ENCODE results near the gene UGT1A7.

UGT1A7 gene

DNA sequence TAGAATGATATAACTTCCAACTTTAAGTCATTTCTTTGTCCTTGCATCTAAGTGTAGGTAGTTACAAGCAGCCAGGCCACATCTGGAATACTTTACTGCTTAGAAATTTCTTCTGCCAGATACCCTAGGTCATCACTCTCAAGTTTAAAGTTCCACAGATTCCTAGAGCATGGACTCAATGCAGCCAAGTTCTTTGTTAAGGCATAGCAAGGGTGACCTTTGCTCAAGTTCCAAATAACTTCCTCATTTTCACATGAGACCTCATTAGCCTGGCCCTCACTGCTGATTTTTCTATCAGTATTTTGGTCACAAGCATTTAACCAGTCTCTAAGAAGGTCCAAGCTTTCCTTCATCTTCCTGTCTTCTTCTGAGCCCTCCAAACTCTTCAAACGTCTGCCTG lies 17.8 kb upstream of the UGT1A7 start:
- Histone ChIP-seq H3K36me3 (ENCODE audit: control insufficient read depth, insufficient read depth, low read length) (no peaks in the 10 kb centered on the region), H3K27ac (ENCODE audit: low read depth, low read length) (no peak overlapping the region), H3K4me3 (ENCODE audit: low read length) (no peak overlapping the region), H3K27me3 (ENCODE audit: control insufficient read depth, insufficient read depth, low read length) (no peaks in the 10 kb centered on the region), H3K4me1 (ENCODE audit: control insufficient read depth, insufficient read depth, low read length) (no peaks in the 10 kb centered on the region), H3K9ac (ENCODE audit: low read length) (no peak overlapping the region)

DNA sequence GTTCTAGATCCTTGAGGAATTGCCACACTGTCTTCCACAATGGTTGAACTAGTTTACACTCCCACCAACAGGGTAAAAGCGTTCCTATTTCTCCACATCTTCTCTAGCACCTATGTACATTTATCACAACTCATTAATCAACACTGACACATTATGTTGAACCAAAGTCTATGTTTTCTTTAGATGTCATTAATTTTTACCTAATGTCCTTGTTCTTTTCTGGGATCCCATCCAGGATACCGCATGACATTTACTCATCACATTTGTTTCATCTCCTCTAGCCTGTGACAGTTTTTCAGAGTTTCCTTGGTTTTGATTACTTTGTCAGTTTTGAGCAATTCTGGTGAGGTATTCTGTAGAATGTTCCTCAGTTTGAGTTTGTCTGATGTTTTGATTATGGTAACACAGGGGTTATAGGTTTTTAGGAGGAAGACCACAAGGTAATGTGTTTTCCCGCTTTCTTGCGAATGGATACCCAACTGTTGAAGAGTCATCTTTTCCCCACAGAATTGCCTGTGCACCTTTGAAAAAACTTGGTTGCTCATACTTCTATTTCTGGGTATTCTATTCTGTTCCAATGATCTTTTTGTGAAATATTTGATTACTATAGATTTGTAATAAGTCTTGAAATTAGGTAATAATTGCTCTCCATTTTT lies 13.0 kb upstream of the UGT1A7 start:
- no peak overlapping the region for H3K4me3 ChIP-seq (ENCODE audit: low read length)

DNA sequence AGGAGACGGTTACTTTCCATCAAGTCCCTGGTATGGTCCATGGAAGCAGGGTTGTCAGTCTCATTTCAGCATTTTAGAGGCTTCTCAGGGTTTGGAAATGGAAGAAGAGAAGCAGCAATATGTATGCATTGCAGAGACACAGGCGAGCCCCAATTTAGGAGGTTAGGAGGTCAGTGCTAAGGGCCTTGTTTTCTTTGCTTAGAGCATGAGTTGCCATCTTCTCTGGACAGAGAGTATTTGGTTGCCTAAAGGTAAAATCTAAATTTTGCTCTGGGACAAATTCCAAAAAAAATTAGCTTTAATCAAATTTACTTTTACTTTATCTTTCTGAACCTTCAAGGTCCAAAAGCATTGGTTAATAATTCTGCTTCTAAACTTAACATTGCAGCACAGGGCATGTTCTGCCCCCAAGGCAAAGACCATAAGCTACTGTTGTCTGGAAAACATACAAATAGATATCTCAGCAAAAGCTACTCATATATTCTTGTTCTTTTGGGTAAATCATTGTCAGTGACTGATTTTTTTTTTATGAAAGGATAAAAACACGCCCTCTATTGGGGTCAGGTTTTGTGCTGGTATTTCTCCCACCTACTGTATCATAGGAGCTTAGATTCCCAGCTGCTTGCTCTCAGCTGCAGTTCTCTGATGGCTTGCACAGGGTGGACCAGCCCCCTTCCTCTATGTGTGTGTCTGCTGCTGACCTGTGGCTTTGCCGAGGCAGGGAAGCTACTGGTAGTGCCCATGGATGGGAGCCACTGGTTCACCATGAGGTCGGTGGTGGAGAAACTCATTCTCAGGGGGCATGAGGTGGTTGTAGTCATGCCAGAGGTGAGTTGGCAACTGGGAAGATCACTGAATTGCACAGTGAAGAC lies 10.2 kb upstream of the UGT1A7 start, which contains the start of gene UGT1A9:
Gene UGT1A9, plus strand, starts transcription at position 609 of the 872 bp plus-strand sequence. Its CDS starts 37 bp downstream, at position 646.
- Histone ChIP-seq H3K9ac (ENCODE audit: low read length) (no peak within 1 kb of the TSS), H3K36me3 (ENCODE audit: control insufficient read depth, insufficient read depth, low read length) (no peaks in the 10 kb centered on the region)

More for the DNA sequence above, 13.0 kb upstream of the UGT1A7 start:
- Histone ChIP-seq H3K27me3 (ENCODE audit: control insufficient read depth, insufficient read depth, low read length) (no peaks in the 10 kb centered on the region), H3K4me1 (ENCODE audit: control insufficient read depth, insufficient read depth, low read length) (no peaks in the 10 kb centered on the region), H3K9ac (ENCODE audit: low read length) (no peak overlapping the region), H3K36me3 (ENCODE audit: control insufficient read depth, insufficient read depth, low read length) (no peaks in the 10 kb centered on the region), H3K27ac (ENCODE audit: low read depth, low read length) (no peak overlapping the region)

DNA sequence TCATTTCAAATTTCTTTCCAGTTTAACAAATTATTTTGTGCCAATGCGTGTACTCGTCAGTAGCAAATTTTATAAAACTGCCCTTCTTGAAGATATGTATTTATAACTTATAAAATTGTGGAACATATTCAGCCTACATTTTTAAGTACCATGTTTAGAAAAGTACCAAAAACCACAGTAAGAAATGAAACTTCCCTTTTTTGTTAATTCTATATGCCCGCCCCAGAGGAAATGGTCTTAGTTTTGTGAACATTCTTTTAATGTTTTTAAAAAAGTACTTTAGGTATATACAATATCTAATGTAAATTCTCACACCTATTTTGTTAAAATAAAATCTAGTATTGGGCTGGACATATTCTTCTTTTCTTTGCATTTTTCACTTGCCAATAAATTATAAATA lies 8.8 kb upstream of the UGT1A7 start:
- H3K27ac ChIP-seq (ENCODE audit: low read depth, low read length) = no peak overlapping the region
- H3K4me1 ChIP-seq (ENCODE audit: control insufficient read depth, insufficient read depth, low read length) = no peaks in the 10 kb centered on the region
- H3K27me3 ChIP-seq (ENCODE audit: control insufficient read depth, insufficient read depth, low read length) = no peaks in the 10 kb centered on the region
- H3K4me3 ChIP-seq (ENCODE audit: low read length) = no peak overlapping the region
- no peaks in the 10 kb centered on the region for H3K36me3 ChIP-seq (ENCODE audit: control insufficient read depth, insufficient read depth, low read length)
- H3K9ac ChIP-seq (ENCODE audit: low read length) = no peak overlapping the region

More for the DNA sequence above, 10.2 kb upstream of the UGT1A7 start, which contains the start of gene UGT1A9:
- Histone ChIP-seq H3K27me3 (ENCODE audit: control insufficient read depth, insufficient read depth, low read length) (no peaks in the 10 kb centered on the region), H3K4me3 (ENCODE audit: low read length) (no peak within 1 kb of the TSS), H3K27ac (ENCODE audit: low read depth, low read length) (no peak within 1 kb of the TSS), H3K4me1 (ENCODE audit: control insufficient read depth, insufficient read depth, low read length) (no peaks in the 10 kb centered on the region)

DNA sequence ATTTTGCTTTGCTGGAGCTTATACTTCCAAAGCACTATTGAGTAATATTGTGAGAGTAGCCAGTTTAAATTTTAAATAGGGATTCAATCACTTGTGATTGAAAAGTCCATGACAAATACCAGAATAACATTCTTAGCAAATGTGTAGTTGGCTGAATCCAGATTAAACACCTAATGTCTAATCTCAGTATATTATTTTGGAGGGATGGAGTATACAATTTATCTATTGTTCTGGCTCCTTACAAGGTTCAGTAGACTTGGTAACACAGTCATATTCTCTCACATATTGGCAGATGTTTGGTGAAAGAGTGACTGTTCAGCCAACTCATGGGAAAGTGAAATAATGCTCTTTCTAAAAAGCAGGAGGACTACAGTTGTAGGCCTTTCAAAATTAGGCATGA lies 7.8 kb upstream of the UGT1A7 start:
- no peak overlapping the region for H3K4me3 ChIP-seq (ENCODE audit: low read length)
- H3K27me3 ChIP-seq (ENCODE audit: control insufficient read depth, insufficient read depth, low read length) = no peaks in the 10 kb centered on the region
- no peak overlapping the region for H3K27ac ChIP-seq (ENCODE audit: low read depth, low read length)
- no peaks in the 10 kb centered on the region for H3K4me1 ChIP-seq (ENCODE audit: control insufficient read depth, insufficient read depth, low read length)
- no peaks in the 10 kb centered on the region for H3K36me3 ChIP-seq (ENCODE audit: control insufficient read depth, insufficient read depth, low read length)
- H3K9ac ChIP-seq (ENCODE audit: low read length) = no peak overlapping the region

GRCh38 chr2:233674314-233674713 lies 7.4 kb upstream of the UGT1A7 start:
- Histone ChIP-seq H3K9ac (ENCODE audit: low read length) (no peak overlapping the region), H3K27me3 (ENCODE audit: control insufficient read depth, insufficient read depth, low read length) (no peaks in the 10 kb centered on the region), H3K4me3 (ENCODE audit: low read length) (no peak overlapping the region), H3K27ac (ENCODE audit: low read depth, low read length) (no peak overlapping the region), H3K4me1 (ENCODE audit: control insufficient read depth, insufficient read depth, low read length) (no peaks in the 10 kb centered on the region), H3K36me3 (ENCODE audit: control insufficient read depth, insufficient read depth, low read length) (no peaks in the 10 kb centered on the region)

GRCh38 chr2:233674995-233675394 lies 6.7 kb upstream of the UGT1A7 start:
- Histone ChIP-seq H3K36me3 (ENCODE audit: control insufficient read depth, insufficient read depth, low read length) (no peaks in the 10 kb centered on the region), H3K4me3 (ENCODE audit: low read length) (no peak overlapping the region), H3K4me1 (ENCODE audit: control insufficient read depth, insufficient read depth, low read length) (no peaks in the 10 kb centered on the region), H3K9ac (ENCODE audit: low read length) (no peak overlapping the region), H3K27ac (ENCODE audit: low read depth, low read length) (no peak overlapping the region), H3K27me3 (ENCODE audit: control insufficient read depth, insufficient read depth, low read length) (no peaks in the 10 kb centered on the region)

- no peak overlapping the region for H3K9ac ChIP-seq (ENCODE audit: low read length)
- H3K27ac ChIP-seq (ENCODE audit: low read depth, low read length) = no peak overlapping the region
- no peaks in the 10 kb centered on the region for H3K4me1 ChIP-seq (ENCODE audit: control insufficient read depth, insufficient read depth, low read length)
- no peaks in the 10 kb centered on the region for H3K27me3 ChIP-seq (ENCODE audit: control insufficient read depth, insufficient read depth, low read length)
- no peaks in the 10 kb centered on the region for H3K36me3 ChIP-seq (ENCODE audit: control insufficient read depth, insufficient read depth, low read length)
- no peak overlapping the region for H3K4me3 ChIP-seq (ENCODE audit: low read length)
Measured at GRCh38 chr2:233676046-233676445, 5.7 kb upstream of the UGT1A7 start.

- Histone ChIP-seq H3K9ac (ENCODE audit: low read length) (no peak overlapping the region), H3K36me3 (ENCODE audit: control insufficient read depth, insufficient read depth, low read length) (no peaks in the 10 kb centered on the region), H3K27me3 (ENCODE audit: control insufficient read depth, insufficient read depth, low read length) (no peaks in the 10 kb centered on the region), H3K27ac (ENCODE audit: low read depth, low read length) (no peak overlapping the region), H3K4me3 (ENCODE audit: low read length) (no peak overlapping the region), H3K4me1 (ENCODE audit: control insufficient read depth, insufficient read depth, low read length) (no peaks in the 10 kb centered on the region)
Measured at GRCh38 chr2:233679196-233679595, 2.5 kb upstream of the UGT1A7 start.

DNA sequence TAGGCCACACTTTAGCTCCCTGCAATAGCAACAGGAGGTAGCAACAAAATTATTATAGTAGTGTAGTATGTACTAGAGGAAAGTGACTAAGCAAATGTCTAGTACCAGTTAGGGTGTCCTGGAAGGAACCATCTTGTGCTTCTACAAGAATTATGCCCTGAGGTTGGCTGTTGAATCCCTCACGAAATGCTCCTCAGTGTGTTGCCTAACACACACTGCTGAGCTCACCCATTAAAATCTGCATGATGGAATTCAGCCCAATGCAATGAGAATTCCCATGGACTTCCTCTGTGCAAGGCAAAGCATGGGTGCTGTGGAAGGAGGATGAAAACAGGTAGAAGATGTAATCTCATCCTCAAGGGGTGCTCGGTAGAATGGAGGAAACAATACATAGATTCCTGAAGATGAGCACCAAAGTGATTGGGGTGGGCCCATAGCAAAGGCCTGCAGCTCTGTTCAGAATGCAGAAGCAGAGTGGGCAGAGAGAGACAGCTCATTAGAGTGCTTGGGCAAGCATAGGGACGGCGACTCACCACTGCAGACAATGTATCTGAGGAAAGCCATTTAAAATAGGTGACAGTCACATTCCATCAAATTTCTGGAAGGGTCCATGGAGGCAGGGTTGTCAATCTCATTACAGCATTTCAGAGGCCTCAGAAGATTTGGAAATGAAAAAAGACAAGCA lies 1.2 kb upstream of the UGT1A7 start:
- H3K27ac ChIP-seq (ENCODE audit: low read depth, low read length) = no peak overlapping the region
- H3K4me1 ChIP-seq (ENCODE audit: control insufficient read depth, insufficient read depth, low read length) = no peaks in the 10 kb centered on the region
- H3K4me3 ChIP-seq (ENCODE audit: low read length) = no peak overlapping the region
- no peaks in the 10 kb centered on the region for H3K27me3 ChIP-seq (ENCODE audit: control insufficient read depth, insufficient read depth, low read length)
- H3K36me3 ChIP-seq (ENCODE audit: control insufficient read depth, insufficient read depth, low read length) = no peaks in the 10 kb centered on the region
- no peak overlapping the region for H3K9ac ChIP-seq (ENCODE audit: low read length)

- H3K4me1 ChIP-seq (ENCODE audit: control insufficient read depth, insufficient read depth, low read length) = no peaks in the 10 kb centered on the region
Measured at GRCh38 chr2:233684640-233685039, 2.9 kb downstream of the UGT1A7 start.

DNA sequence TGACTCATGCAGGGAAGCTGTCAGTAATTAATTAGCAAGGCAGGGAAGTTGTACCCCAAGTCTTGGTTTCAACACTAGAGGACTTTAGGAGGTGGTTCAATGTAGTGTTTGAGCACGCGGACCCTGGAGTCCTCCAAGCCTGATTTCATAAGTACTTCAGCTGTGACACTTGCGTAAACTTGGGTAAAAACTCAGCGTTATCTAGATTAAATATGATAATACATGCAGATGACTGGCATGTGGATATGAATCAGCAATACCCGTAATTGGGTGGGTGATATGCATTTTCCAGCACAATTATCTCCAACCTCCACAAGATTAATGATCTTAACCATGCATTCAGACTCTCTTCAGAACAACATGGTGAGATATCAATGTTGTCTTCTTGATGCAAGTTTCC lies 5.2 kb downstream of the UGT1A7 start:
- H3K27ac ChIP-seq (ENCODE audit: low read depth, low read length) = no peak overlapping the region
- no peaks in the 10 kb centered on the region for H3K27me3 ChIP-seq (ENCODE audit: control insufficient read depth, insufficient read depth, low read length)
- no peaks in the 10 kb centered on the region for H3K36me3 ChIP-seq (ENCODE audit: control insufficient read depth, insufficient read depth, low read length)
- no peaks in the 10 kb centered on the region for H3K4me1 ChIP-seq (ENCODE audit: control insufficient read depth, insufficient read depth, low read length)
- no peak overlapping the region for H3K4me3 ChIP-seq (ENCODE audit: low read length)
- no peak overlapping the region for H3K9ac ChIP-seq (ENCODE audit: low read length)

More at GRCh38 chr2:233684640-233685039, 2.9 kb downstream of the UGT1A7 start:
- Histone ChIP-seq H3K9ac (ENCODE audit: low read length) (no peak overlapping the region), H3K27me3 (ENCODE audit: control insufficient read depth, insufficient read depth, low read length) (no peaks in the 10 kb centered on the region), H3K27ac (ENCODE audit: low read depth, low read length) (no peak overlapping the region), H3K36me3 (ENCODE audit: control insufficient read depth, insufficient read depth, low read length) (no peaks in the 10 kb centered on the region), H3K4me3 (ENCODE audit: low read length) (no peak overlapping the region)
